ENCODE measurements around the gene SETX.

DNA sequence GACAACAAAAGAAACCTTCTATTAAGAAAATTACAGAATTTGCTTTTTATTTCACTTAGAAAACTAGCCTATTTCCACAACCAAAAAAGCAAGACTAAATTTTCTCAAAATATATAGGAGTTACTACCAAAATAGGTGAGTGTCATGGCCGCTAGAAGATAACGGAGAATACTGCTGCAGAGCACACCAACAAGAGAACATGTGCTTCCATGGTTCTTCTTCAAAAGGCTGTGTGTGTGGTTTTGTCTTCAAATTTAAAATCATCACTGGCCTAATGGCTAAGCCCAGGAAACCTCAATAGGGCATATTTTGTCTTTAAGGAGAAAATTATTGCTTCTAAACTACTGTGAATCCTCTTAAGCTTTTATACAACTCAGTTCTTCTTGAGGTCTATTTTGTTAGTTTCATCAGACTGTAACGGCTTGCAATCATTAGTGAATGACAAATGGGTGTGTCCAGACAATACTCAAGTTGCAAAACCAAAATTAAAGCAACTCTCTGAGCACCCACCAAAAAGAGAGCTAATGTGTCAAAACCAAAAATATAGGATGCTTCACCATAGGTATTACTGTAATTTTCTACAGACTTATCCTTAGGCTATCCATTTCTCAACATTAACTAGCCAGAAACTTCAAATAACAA, 3.3 kb downstream of the SETX start:
- TF ChIP-seq, protein P1, sequence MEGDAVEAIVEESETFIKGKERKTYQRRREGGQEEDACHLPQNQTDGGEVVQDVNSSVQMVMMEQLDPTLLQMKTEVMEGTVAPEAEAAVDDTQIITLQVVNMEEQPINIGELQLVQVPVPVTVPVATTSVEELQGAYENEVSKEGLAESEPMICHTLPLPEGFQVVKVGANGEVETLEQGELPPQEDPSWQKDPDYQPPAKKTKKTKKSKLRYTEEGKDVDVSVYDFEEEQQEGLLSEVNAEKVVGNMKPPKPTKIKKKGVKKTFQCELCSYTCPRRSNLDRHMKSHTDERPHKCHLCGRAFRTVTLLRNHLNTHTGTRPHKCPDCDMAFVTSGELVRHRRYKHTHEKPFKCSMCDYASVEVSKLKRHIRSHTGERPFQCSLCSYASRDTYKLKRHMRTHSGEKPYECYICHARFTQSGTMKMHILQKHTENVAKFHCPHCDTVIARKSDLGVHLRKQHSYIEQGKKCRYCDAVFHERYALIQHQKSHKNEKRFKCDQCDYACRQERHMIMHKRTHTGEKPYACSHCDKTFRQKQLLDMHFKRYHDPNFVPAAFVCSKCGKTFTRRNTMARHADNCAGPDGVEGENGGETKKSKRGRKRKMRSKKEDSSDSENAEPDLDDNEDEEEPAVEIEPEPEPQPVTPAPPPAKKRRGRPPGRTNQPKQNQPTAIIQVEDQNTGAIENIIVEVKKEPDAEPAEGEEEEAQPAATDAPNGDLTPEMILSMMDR (IDR thresholded peaks at IDR 0.05; ENCODE audit: low read length), result no peak
- TF ChIP-seq EZH2 (IDR thresholded peaks at IDR 0.05; ENCODE audit: borderline replicate concordance, low read length), result no peak
